Measurements from ENCODE around the gene PHF2.

Gene PHF2

DNA sequence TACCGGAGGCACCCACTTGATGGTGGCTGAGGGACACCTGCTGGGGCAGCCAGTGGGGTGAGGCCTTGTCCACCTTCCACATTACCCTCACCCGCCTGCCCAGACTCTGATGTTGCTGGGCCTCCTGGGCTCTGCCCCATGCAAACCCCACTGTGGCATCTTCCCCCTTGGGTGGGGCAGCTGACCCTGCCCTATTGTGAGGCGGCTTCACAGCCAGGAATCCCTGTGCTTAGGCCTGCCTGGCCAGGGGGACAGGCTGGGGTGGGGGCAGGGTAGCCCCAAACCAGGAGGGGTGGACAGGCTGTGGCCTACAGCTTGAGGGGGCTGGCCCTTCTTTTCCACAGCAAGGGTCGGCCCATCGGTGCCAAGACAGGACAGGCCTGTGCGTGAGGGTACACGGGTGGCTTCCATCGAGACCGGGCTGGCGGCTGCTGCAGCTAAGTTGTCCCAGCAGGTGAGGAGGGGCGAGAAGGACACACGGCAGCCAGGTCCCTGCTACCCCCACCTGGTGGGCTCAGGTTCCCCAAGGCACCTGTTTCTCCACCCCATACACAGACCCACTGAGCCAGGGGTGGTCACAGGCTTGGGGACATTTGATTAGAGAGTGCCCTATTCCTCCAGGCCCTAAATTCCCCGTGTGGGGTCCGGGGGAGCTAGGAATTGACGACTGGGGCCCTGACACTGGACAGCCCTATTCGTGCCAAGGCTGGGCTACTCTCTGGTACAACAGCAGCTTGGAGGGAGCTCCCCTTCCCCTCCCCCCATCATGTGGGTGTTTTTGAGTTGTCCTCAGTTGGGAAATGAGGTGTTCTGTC is 99.2 kb downstream of the PHF2 start:
- Histone ChIP-seq H3K4me1 (ENCODE audit: low read length) (no peaks in the 10 kb centered on the region), H3K4me2 (ENCODE audit: low read length) (no peak overlapping the region), H3K27me3 (ENCODE audit: low read depth, low read length) (no peaks in the 10 kb centered on the region), H2AFZ (ENCODE audit: low read depth, low read length) (no peak overlapping the region), H3K9me3 (ENCODE audit: insufficient read depth, low read length) (no peaks in the 10 kb centered on the region), H3K27ac (ENCODE audit: low read length) (no peak overlapping the region), H4K20me1 (ENCODE audit: insufficient read depth, low read length) (no peaks in the 10 kb centered on the region), H3K79me2 (ENCODE audit: low read length) (no peaks in the 10 kb centered on the region), H3K9ac (ENCODE audit: low read length) (no peak overlapping the region), H3K4me3 (ENCODE audit: low read length) (no peak overlapping the region), H3K36me3 (replicated peaks; ENCODE audit: low read depth, low read length) (peaks cover 5% of the 10 kb centered on the region)
- TF ChIP-seq, protein P1, sequence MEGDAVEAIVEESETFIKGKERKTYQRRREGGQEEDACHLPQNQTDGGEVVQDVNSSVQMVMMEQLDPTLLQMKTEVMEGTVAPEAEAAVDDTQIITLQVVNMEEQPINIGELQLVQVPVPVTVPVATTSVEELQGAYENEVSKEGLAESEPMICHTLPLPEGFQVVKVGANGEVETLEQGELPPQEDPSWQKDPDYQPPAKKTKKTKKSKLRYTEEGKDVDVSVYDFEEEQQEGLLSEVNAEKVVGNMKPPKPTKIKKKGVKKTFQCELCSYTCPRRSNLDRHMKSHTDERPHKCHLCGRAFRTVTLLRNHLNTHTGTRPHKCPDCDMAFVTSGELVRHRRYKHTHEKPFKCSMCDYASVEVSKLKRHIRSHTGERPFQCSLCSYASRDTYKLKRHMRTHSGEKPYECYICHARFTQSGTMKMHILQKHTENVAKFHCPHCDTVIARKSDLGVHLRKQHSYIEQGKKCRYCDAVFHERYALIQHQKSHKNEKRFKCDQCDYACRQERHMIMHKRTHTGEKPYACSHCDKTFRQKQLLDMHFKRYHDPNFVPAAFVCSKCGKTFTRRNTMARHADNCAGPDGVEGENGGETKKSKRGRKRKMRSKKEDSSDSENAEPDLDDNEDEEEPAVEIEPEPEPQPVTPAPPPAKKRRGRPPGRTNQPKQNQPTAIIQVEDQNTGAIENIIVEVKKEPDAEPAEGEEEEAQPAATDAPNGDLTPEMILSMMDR (IDR thresholded peaks at IDR 0.05; ENCODE audit: low read depth, low read length), result no peak
- no peak for TF ChIP-seq EZH2phosphoT487 (IDR thresholded peaks at IDR 0.05; ENCODE audit: low read depth)

DNA sequence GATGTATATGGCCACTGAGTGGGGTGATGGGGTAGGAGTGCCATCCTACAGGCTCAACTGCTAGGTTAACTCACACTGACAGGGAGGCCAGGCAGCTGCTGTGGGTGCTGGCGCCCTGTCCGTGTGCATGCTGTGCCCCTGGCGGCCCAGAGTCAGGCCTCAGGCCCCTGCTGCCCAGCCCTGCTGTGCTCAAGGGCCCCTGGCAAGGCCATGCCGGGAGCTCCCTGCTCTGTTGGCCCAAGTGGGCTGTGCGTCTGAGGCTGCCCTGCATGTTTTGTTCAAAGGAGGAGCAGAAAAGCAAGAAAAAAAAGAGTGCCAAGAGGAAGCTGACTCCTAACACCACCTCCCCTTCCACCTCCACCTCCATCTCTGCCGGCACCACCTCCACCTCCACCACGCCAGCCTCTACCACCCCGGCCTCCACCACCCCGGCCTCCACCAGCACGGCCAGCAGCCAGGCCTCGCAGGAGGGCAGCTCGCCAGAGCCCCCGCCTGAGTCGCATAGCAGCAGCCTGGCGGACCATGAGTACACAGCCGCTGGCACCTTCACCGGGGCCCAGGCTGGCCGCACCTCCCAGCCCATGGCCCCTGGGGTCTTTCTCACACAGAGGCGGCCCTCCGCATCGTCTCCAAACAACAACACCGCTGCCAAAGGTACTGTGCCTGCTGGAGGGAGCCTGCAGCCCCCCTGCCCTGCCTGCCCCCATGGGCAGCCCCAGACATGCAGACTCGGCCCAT is 100.1 kb downstream of the PHF2 start:
- no peaks in the 10 kb centered on the region for H3K79me2 ChIP-seq (ENCODE audit: low read length)
- no peak overlapping the region for H3K4me2 ChIP-seq (ENCODE audit: low read length)
- no peak overlapping the region for H2AFZ ChIP-seq (ENCODE audit: low read depth, low read length)
- H3K27ac ChIP-seq (ENCODE audit: low read length), result no peak overlapping the region
- H3K4me1 ChIP-seq (ENCODE audit: low read length), result no peaks in the 10 kb centered on the region
- H3K4me3 ChIP-seq (ENCODE audit: low read length), result no peak overlapping the region
- no peaks in the 10 kb centered on the region for H3K9me3 ChIP-seq (ENCODE audit: insufficient read depth, low read length)
- peaks cover 5% of the 10 kb centered on the region for H3K36me3 ChIP-seq (replicated peaks; ENCODE audit: low read depth, low read length)
- no peak for TF ChIP-seq EZH2phosphoT487 (IDR thresholded peaks at IDR 0.05; ENCODE audit: low read depth)
- TF ChIP-seq, protein P1 (IDR thresholded peaks at IDR 0.05; ENCODE audit: low read depth, low read length), result no peak
- H4K20me1 ChIP-seq (ENCODE audit: insufficient read depth, low read length), result no peaks in the 10 kb centered on the region
- no peak overlapping the region for H3K9ac ChIP-seq (ENCODE audit: low read length)
- no peaks in the 10 kb centered on the region for H3K27me3 ChIP-seq (ENCODE audit: low read depth, low read length)

DNA sequence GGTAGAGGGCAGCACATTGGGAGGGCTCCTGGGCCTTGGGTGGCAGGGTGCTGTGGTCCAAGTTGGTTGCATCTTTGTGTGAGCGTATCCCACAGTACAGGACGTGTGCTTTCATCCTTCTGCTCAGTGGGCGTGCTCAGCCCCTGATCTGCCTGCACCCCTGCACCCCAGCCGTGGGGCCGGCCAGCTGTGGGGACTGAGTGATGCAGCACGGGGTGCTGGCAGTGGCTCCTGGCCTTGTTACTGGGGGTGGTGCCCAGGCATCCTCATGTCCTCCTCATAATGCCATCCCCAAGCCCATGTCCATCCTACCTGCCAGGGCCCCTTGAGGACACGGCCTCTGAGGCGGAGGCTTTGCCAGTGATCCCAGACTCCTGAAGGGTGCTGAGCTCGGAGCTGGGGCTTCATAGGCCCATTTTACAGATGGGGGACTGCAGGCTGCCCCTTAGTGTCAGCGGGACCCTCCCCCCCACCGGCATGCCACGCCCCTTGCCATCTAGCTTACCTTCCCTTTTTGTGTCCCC is 100.7 kb downstream of the PHF2 start:
- H3K27me3 ChIP-seq (ENCODE audit: low read depth, low read length), result no peaks in the 10 kb centered on the region
- no peak overlapping the region for H3K27ac ChIP-seq (ENCODE audit: low read length)
- H2AFZ ChIP-seq (ENCODE audit: low read depth, low read length), result no peak overlapping the region
- no peaks in the 10 kb centered on the region for H4K20me1 ChIP-seq (ENCODE audit: insufficient read depth, low read length)
- no peaks in the 10 kb centered on the region for H3K9me3 ChIP-seq (ENCODE audit: insufficient read depth, low read length)
- no peak overlapping the region for H3K4me2 ChIP-seq (ENCODE audit: low read length)
- TF ChIP-seq EZH2phosphoT487 (IDR thresholded peaks at IDR 0.05; ENCODE audit: low read depth), result no peak
- TF ChIP-seq, protein P1 (IDR thresholded peaks at IDR 0.05; ENCODE audit: low read depth, low read length), result no peak
- H3K9ac ChIP-seq (ENCODE audit: low read length), result no peak overlapping the region
- H3K36me3 ChIP-seq (replicated peaks; ENCODE audit: low read depth, low read length), result peaks cover 5% of the 10 kb centered on the region
- H3K4me3 ChIP-seq (ENCODE audit: low read length), result no peak overlapping the region
- no peaks in the 10 kb centered on the region for H3K79me2 ChIP-seq (ENCODE audit: low read length)
- no peaks in the 10 kb centered on the region for H3K4me1 ChIP-seq (ENCODE audit: low read length)

DNA sequence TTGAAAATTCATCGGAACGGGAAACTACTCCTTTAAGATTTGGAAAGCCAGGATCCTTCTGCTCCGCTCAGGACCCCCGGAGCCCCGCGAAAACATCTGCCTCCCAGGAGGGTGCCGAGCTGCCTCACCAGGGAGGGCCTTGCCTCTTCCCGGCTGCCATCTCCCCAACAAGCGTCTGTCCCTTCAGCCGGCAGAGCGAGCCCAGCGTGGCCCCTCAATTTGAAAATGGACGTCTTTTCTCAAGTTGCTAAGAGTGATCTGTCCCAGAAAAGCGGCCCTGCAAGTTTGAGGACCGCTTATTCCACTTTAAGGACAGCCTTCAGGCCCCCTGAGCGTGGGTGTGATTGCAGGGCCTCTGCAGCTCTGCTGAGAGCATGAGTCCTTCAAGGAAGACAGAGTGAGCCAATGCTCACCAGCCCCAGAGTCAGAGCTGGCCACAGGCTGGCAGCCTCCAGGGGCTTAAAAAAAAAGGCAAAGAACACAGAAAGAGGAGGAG is 101.3 kb downstream of the PHF2 start:
- 0 out of 2 replicates have a peak, but pooled peaks cover 2% of the 10 kb centered on the region for H3K4me1 ChIP-seq (ENCODE audit: low read length)
- no peaks in the 10 kb centered on the region for H4K20me1 ChIP-seq (ENCODE audit: insufficient read depth, low read length)
- H3K4me2 ChIP-seq (ENCODE audit: low read length), result no peak overlapping the region
- no peak overlapping the region for H3K4me3 ChIP-seq (ENCODE audit: low read length)
- H3K9me3 ChIP-seq (ENCODE audit: insufficient read depth, low read length), result no peaks in the 10 kb centered on the region
- H3K79me2 ChIP-seq (ENCODE audit: low read length), result no peaks in the 10 kb centered on the region
- no peak overlapping the region for H3K9ac ChIP-seq (ENCODE audit: low read length)
- H3K27ac ChIP-seq (ENCODE audit: low read length), result no peak overlapping the region
- H3K36me3 ChIP-seq (replicated peaks; ENCODE audit: low read depth, low read length), result peaks cover 5% of the 10 kb centered on the region
- no peak overlapping the region for H2AFZ ChIP-seq (ENCODE audit: low read depth, low read length)
- H3K27me3 ChIP-seq (ENCODE audit: low read depth, low read length), result no peaks in the 10 kb centered on the region
- no peak for TF ChIP-seq EZH2phosphoT487 (IDR thresholded peaks at IDR 0.05; ENCODE audit: low read depth)
- TF ChIP-seq, protein P1 (IDR thresholded peaks at IDR 0.05; ENCODE audit: low read depth, low read length), result no peak

Data from OCI-LY3 (cell line).